Measurements from ENCODE around the gene PRSS2.
"Not testable (repeated sequence)": the region's sequence is repeated elsewhere in the genome, so short reads cannot be mapped to it uniquely, and the experiment has no call there.

PRSS2 gene

DNA sequence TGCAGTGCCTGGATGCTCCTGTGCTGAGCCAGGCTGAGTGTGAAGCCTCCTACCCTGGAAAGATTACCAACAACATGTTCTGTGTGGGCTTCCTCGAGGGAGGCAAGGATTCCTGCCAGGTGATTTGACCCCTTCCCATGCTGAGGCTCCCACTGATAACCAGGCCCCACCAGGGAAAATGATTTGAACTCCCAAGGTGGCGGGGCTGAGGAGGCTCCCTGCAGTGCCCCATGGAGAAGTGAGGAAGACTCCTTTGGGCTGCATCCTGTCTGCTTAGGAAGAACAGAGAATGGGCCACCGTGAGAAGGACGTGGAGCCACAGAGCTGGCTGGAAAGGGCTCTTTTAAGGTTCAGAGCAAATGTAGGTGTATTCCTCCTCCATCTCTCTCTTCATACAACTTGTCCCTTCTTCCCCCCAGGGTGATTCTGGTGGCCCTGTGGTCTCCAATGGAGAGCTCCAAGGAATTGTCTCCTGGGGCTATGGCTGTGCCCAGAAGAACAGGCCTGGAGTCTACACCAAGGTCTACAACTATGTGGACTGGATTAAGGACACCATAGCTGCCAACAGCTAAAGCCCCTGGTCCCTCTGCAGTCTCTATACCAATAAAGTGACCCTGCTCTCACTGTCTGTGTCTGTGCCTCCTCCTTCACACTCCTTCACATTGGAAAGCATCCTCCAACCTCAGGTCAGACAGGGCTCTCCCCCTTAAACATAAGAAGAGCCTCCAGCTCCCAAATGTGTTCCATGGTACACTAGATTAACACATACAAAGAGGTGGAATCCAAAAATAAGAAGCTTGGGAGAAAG is 3.4 kb downstream of the PRSS2 start:
- TF ChIP-seq, protein P1, sequence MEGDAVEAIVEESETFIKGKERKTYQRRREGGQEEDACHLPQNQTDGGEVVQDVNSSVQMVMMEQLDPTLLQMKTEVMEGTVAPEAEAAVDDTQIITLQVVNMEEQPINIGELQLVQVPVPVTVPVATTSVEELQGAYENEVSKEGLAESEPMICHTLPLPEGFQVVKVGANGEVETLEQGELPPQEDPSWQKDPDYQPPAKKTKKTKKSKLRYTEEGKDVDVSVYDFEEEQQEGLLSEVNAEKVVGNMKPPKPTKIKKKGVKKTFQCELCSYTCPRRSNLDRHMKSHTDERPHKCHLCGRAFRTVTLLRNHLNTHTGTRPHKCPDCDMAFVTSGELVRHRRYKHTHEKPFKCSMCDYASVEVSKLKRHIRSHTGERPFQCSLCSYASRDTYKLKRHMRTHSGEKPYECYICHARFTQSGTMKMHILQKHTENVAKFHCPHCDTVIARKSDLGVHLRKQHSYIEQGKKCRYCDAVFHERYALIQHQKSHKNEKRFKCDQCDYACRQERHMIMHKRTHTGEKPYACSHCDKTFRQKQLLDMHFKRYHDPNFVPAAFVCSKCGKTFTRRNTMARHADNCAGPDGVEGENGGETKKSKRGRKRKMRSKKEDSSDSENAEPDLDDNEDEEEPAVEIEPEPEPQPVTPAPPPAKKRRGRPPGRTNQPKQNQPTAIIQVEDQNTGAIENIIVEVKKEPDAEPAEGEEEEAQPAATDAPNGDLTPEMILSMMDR (conservative IDR thresholded peaks at IDR 0.05; ENCODE audit: low read depth, low read length), result no peak
- DNase-seq (ENCODE audit: low read depth), result no peak
- no peak overlapping the region for H3K4me3 ChIP-seq (ENCODE audit: low read length)

DNA sequence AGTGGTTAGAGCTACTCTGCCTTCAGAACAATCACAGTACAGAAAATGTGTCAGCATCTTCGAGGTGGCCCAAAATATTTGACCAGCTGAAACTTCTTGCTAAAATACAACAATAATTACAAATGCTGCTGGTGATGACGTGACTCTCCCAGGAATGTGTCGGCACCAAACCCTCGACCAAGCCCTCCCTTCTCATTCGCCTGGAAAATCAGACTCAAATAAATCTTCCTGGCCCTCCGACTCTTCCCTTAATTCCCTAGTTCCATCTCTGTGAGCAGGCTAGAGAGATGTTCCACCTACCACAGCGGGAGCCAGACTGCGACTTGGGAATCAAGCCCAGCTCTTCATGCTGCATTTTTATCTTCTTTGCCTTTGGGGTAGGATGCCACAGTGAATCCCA is 4.1 kb downstream of the PRSS2 start:
- TF ChIP-seq, protein P1 (conservative IDR thresholded peaks at IDR 0.05; ENCODE audit: low read depth, low read length), result no peak
- DNase-seq (ENCODE audit: low read depth), result no peak
- no peak overlapping the region for H3K4me3 ChIP-seq (ENCODE audit: low read length)

DNA sequence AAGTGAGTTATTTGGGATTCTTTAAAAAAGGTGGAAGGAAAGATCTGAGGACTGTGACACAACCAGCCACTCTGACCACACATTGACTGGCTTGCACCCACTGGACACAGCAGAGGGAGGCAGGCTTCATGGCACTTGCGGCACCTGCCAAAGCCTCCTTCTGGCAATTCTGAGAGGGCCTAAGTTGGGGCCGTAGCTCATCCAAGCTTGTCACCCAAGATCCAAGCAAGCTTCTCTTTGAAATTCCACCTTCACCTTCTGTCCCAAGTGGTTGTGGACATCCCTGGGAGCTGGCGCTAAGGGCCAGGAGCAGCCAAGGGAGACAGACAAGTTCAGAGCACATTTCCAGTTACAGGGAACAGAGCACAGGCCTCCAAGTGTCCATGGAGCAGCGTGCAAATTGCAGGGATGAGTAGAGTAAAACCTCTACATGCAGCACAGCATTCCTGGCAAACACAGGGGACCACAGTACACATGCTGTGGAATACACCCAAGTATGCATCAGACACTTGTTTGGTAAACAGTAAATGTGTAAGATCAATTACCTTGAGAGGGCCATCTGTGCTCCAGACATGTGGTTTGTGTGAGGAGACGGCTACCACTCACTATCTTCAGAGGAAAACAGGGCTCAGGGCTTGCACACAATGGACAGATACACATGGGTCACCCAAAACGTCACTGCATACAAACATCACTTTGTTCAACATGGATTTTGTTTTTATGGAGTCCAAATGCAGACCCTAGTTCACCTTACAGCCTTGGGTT is 4.8 kb downstream of the PRSS2 start:
- not testable (repeated sequence) for DNase-seq (ENCODE audit: low read depth); H3K4me3 ChIP-seq (ENCODE audit: low read length)

DNA sequence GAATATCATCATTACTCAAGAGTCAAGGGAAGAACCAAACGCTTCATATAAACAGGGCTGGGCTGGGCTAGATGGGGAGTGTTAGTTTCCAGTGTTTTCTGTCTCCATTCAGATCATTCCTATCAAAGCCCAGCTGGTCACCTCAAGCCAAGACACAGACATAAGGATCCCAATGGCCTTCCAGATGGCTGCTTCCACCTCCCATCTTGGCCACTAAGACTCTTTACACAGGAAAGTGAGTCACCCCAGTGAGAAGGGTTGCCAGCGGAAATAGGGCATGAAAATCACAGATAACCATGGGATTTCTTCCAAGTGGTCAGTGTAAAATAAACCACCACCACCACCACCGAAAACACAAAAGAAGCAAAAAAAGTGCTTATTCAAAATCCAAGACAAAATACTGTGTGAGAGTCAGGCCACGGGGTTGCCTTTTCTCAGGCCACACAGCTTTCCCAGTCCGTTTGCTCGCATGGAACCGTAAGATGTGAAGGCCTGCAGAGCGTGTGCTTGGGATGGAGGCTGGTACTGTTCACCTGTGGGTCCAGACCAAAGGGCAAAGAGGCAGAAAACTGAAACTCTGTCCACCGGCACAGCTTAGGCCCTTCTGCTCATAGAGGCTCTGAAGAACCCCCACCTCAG is 5.6 kb downstream of the PRSS2 start:
- no peak for DNase-seq (ENCODE audit: low read depth)
- H3K4me3 ChIP-seq (ENCODE audit: low read length), result no peak overlapping the region
- TF ChIP-seq, protein P1 (conservative IDR thresholded peaks at IDR 0.05; ENCODE audit: low read depth, low read length), result no peak

DNA sequence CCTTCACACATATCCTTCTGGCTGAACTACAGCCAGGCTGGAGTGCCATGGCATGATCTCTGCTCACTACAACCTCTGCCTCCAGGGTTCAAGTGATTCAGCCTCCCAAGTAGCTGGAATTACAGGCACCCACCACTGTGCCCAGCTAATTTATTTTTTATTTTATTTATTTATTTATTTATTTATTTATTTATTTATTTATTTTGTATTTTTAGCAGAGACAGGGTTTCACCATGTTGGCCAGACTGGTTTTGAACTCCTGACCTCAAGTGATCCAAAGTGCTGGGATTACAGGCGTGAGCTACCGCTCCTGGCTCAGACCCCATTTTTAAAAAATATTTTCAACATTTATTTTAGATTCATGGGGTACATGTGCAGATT is 6.1 kb downstream of the PRSS2 start:
- H3K4me3 ChIP-seq (ENCODE audit: low read length); DNase-seq (ENCODE audit: low read depth): not testable (repeated sequence)

DNA sequence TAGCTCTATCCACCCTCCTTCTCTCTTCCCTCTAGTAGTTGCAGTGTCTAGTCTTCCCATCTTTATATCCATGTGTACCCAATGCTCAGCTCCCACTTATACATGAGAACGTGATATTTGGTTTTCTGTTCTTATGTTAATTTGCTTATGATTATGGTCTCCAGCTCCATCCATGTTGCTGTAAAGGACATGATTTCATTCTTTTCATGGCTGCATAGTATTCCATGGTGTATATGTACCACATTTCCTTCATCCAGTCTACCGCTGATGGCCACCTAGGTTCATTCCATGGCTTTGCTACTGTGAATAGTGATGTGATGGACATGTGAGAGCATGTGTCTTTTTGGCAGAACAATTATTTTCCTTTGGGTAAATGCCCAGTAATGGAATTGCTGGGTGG is 6.5 kb downstream of the PRSS2 start:
- H3K4me3 ChIP-seq (ENCODE audit: low read length), result no peak overlapping the region
- TF ChIP-seq, protein P1 (conservative IDR thresholded peaks at IDR 0.05; ENCODE audit: low read depth, low read length), result no peak
- no peak for DNase-seq (ENCODE audit: low read depth)

DNA sequence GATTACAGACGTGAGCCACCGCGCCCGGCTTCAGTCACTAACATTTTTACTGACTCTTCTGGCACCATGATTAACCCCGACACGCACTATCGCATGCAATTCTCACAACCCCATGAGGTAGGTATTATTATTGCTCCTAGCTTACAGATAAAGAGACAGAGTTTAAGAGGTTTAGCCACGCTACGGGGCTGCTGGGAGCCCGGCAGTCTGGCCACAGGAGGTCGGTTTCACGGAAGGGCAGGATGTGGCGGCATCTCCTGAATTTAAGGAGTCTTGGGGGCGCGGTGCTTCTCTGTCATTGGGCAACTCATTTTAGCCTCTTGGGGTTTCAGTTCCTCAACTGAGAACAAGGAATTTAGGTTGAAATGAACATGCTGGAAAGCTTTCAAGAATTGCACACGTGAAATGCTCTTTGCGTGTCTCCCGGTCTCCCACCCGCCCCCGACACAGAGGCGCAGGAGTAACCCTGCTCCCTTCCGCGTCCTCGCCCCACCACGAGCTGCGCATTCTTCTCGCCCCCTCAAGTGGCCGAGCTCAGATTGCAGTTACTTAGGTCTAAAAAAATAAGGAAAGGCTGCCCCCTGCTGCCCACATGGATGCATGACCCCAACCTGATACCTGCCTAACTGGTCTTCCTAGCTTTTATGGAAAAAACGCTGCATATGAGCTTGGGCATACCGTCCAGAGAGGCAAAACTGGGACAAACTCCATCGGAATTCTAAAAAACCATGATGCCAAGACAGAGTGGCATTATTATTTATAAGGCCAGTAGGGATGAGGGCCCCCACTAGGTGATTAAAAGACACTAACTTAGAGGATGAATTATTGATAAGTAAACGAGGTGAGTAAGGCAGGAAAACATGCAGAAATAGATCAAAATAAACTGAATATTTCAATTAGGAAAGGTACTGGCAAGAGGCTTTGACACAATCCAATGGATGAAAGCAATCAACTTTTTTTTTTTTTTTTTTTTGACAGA is 12.4 kb downstream of the PRSS2 start:
- DNase-seq (ENCODE audit: low read depth), result peak; percentile 62
- peak overlapping the region; percentile 15 for H3K4me3 ChIP-seq (ENCODE audit: low read length)
- TF ChIP-seq, protein P1 (conservative IDR thresholded peaks at IDR 0.05; ENCODE audit: low read depth, low read length), result peak; percentile 93

Measured in retinal pigment epithelial cell (primary cell).